ENCODE results near the gene USP15. TPM values are rescaled to one million over a fixed set of nuclear protein-coding genes. Genes with fewer than 3 reads are reported as not detected.

The USP15 gene
- total and polyA plus RNA-seq, 2 of the 8 experiments (the other 6 are each of a cell fraction or from before 2014, with no cell fraction given): 12.7 to 38.6 TPM

- no peak overlapping the region for H4K91ac ChIP-seq (replicated peaks; ENCODE audit: insufficient read length, low read length)
- no peak overlapping the region for H2BK5ac ChIP-seq (ENCODE audit: low read depth, low read length)
- no peaks in the 10 kb centered on the region for H3K79me2 ChIP-seq (ENCODE audit: control insufficient read depth in 1 of 2, insufficient read depth in 2 of 2, low read length in 2 of 2)
- H3K23ac ChIP-seq (ENCODE audit: insufficient read length): no peak overlapping the region
- CTCF ChIA-PET (ENCODE audit: partially characterized antibody): no interaction called here
- TF ChIP-seq KDM4A (IDR thresholded peaks at IDR 0.05; ENCODE audit: low read depth, low read length, severe bottlenecking) (no peak), POLR2A (IDR thresholded peaks at IDR 0.05; ENCODE audit: control extremely low read depth in 1 of 2, low read depth in 2 of 2, low read length in 2 of 2) (no peak), SIX5 (IDR thresholded peaks at IDR 0.05; ENCODE audit: low read depth, low read length) (no peak), HDAC2 (IDR thresholded peaks at IDR 0.05; ENCODE audit: borderline replicate concordance in 1 of 2, low read depth in 2 of 2, low read length in 2 of 2) (no peak), JUN (IDR thresholded peaks at IDR 0.05; ENCODE audit: low read depth, low read length) (no peak), GABPA (IDR thresholded peaks at IDR 0.05; ENCODE audit: borderline replicate concordance, insufficient read depth, low read length) (no peak), RFX5 (IDR thresholded peaks at IDR 0.05; ENCODE audit: borderline replicate concordance, low read depth, low read length) (no peak), CREB1 (IDR thresholded peaks at IDR 0.05) (no peak), MAFK (IDR thresholded peaks at IDR 0.05; ENCODE audit: low read depth, low read length) (no peak)
- no peak overlapping the region for H2BK20ac ChIP-seq (ENCODE audit: low read length)
- H3K4ac ChIP-seq (replicated peaks; ENCODE audit: insufficient read length, low read depth, low read length): no peak overlapping the region
- no peaks in the 10 kb centered on the region; a peak in 1 of 8 replicates for H3K36me3 ChIP-seq (ENCODE audit: control insufficient read depth in 2 of 4, insufficient read depth in 4 of 4, low read length in 3 of 4)
- FAIRE-seq (no peak), DNase-seq (ENCODE audit: low read depth in 1 of 2, low spot score in 2 of 2) (no peak)
- H2BK120ac ChIP-seq (replicated peaks; ENCODE audit: low read depth, low read length): no peak overlapping the region
- H4K8ac ChIP-seq (ENCODE audit: extremely low read depth, insufficient read depth, low read length): no peak overlapping the region
- H3K4me2 ChIP-seq (ENCODE audit: insufficient read depth in 1 of 2, low read depth in 2 of 2, low read length in 2 of 2): no peak overlapping the region
- no peak overlapping the region for H4K5ac ChIP-seq (ENCODE audit: insufficient read length, low read depth, low read length)
- H2BK15ac ChIP-seq (ENCODE audit: low read length): no peak overlapping the region
- no peak overlapping the region for H3K18ac ChIP-seq (ENCODE audit: extremely low read depth, low read length)
- H3K27ac ChIP-seq (ENCODE audit: low read depth, low read length): no peak overlapping the region
- H2AFZ ChIP-seq (ENCODE audit: low read length): no peak overlapping the region
- H3K79me1 ChIP-seq (ENCODE audit: low read depth, low read length): no peaks in the 10 kb centered on the region
- H3K4me3 ChIP-seq (ENCODE audit: extremely low read depth in 1 of 4, insufficient read depth in 2 of 4, low read depth in 3 of 4, low read length in 4 of 4): no peak overlapping the region
- no peak overlapping the region for H3K56ac ChIP-seq (replicated peaks; ENCODE audit: insufficient read length, low read depth, low read length)
- no peaks in the 10 kb centered on the region for H3K9me3 ChIP-seq (ENCODE audit: insufficient read depth in 2 of 2, low read depth in 1 of 2, low read length in 1 of 2)
- no peaks in the 10 kb centered on the region for H3K27me3 ChIP-seq (replicated peaks in 1 of 4; ENCODE audit: control insufficient read depth in 3 of 4, extremely low read depth in 1 of 4, insufficient read depth in 3 of 4, low read length in 3 of 4)
- H3K14ac ChIP-seq (ENCODE audit: insufficient read length): no peak overlapping the region
- WGBS, 2 experiments (ENCODE audit: extremely low coverage in 1 of 2, insufficient coverage in 1 of 2, insufficient read length in 1 of 2, insufficient replicate concordance in 2 of 2, low coverage in 1 of 2, low lambda C conversion rate in 2 of 2, missing lambda C conversion rate in 1 of 2): 86 to 100% methylated on average over 1 of the region's 1 CpG
- H3K4me1 ChIP-seq (replicated peaks in 1 of 4; ENCODE audit: control insufficient read depth in 3 of 4, insufficient read depth in 4 of 4, low read length in 3 of 4): no peaks in the 10 kb centered on the region
- H3K9ac ChIP-seq (replicated peaks in 1 of 4; ENCODE audit: extremely low read depth in 1 of 4, low read depth in 3 of 4, low read length in 3 of 4): no peak overlapping the region
- no peaks in the 10 kb centered on the region for H4K20me1 ChIP-seq (replicated peaks in 1 of 2; ENCODE audit: control insufficient read depth in 1 of 2, insufficient read depth in 2 of 2, low read length in 2 of 2)
- POLR2A ChIA-PET (ENCODE audit: partially characterized antibody): no interaction called here
- H2BK12ac ChIP-seq (ENCODE audit: low read depth, low read length): no peak overlapping the region
- no peaks in the 10 kb centered on the region for H3K23me2 ChIP-seq (ENCODE audit: low read depth, low read length)
- no peak overlapping the region for H2AK5ac ChIP-seq (ENCODE audit: low read depth, low read length)
These were observed 86.6 kb downstream of the USP15 start for GRCh38 chr12:62346817-62347216.

Data from H1 (cell line).